NCI-H2196 (cell line): ENCODE results near the gene KRTAP10-9.
"Not testable (repeated sequence)": the region's sequence is repeated elsewhere in the genome, so short reads cannot be mapped to it uniquely, and the experiment has no call there.

ENCODE experiments used
- DNase-seq: peaks from one replicate; lab custom pipeline; 2025; ENCODE audit not compliant: unreplicated experiment; lab: John Stamatoyannopoulos, UW

KRTAP10-9 gene

GRCh38 chr21:44638506-44639330 lies 11.8 kb downstream of the KRTAP10-9 start:
- DNase-seq: not testable (repeated sequence)

GRCh38 chr21:44639331-44639655 lies 12.4 kb downstream of the KRTAP10-9 start:
- no peak for DNase-seq

- no peak for DNase-seq
These were observed 13.9 kb downstream of the KRTAP10-9 start for GRCh38 chr21:44640761-44641160.

GRCh38 chr21:44643741-44644310 lies 16.9 kb downstream of the KRTAP10-9 start:
- DNase-seq: no peak

GRCh38 chr21:44644878-44645277 lies 18.0 kb downstream of the KRTAP10-9 start:
- no peak for DNase-seq

GRCh38 chr21:44646366-44647221 lies 19.7 kb downstream of the KRTAP10-9 start, which contains the start of gene KRTAP10-11:
KRTAP10-11 (plus strand) TSS chr21:44646414; CDS start chr21:44646459, 45 bp downstream.
- not testable (repeated sequence) for DNase-seq

- peak; percentile 18 for DNase-seq
These were observed 20.3 kb downstream of the KRTAP10-9 start for GRCh38 chr21:44647222-44647552.

GRCh38 chr21:44648557-44649311 lies 21.8 kb downstream of the KRTAP10-9 start:
- no peak for DNase-seq

GRCh38 chr21:44649521-44650100 lies 22.7 kb downstream of the KRTAP10-9 start:
- no peak for DNase-seq

- no peak for DNase-seq
These were observed 23.5 kb downstream of the KRTAP10-9 start for GRCh38 chr21:44650265-44650972.

GRCh38 chr21:44650973-44651675 lies 24.2 kb downstream of the KRTAP10-9 start:
- DNase-seq: no peak

- DNase-seq: peak; percentile 28
These were observed 26.2 kb downstream of the KRTAP10-9 start for GRCh38 chr21:44653123-44653522.

- peak; percentile 71 for DNase-seq
These were observed 27.0 kb downstream of the KRTAP10-9 start for GRCh38 chr21:44653656-44654575.

- DNase-seq: no peak
These were observed 27.8 kb downstream of the KRTAP10-9 start, which contains the start of gene KRTAP12-4 for GRCh38 chr21:44654576-44655175. KRTAP12-4 (minus strand) TSS chr21:44654659; CDS start chr21:44654614, 45 bp downstream.

GRCh38 chr21:44656868-44657267 lies 30.0 kb downstream of the KRTAP10-9 start:
- no peak for DNase-seq

GRCh38 chr21:44657635-44658540 lies 31.0 kb downstream of the KRTAP10-9 start, which contains the start of gene KRTAP12-3:
KRTAP12-3 (plus strand) TSS chr21:44657932; CDS start chr21:44657980, 48 bp downstream.
- no peak for DNase-seq

- no peak for DNase-seq
These were observed 31.6 kb downstream of the KRTAP10-9 start for GRCh38 chr21:44658541-44658910.
